BE2C (cell line): ENCODE data around the gene CDH13.

Source experiments
- DNase-seq: peaks from one replicate; pipeline ENCODE4 v3.0.0-alpha.2; 2020
- H3K27me3 ChIP-seq: fragments of 250-450 bp; sonication (Bioruptor Pico); 2 replicates; pipeline ENCODE4 v1.5.1; 2020; ENCODE audit warnings: mild to moderate bottlenecking
- H3K36me3 ChIP-seq: fragments of 250-450 bp; sonication (Bioruptor Pico); 2 replicates; pipeline ENCODE4 v1.5.1; 2020; ENCODE audit warnings: mild to moderate bottlenecking
- H3K4me1 ChIP-seq: fragments of 250-450 bp; sonication (Bioruptor Pico); 2 replicates; pipeline ENCODE4 v1.5.1; 2020
- H3K4me3 ChIP-seq: 2 replicates; pipeline ENCODE4 v1.5.1; 2011; ENCODE audit warnings: low read depth, low read length
- H3K9me3 ChIP-seq: fragments of 250-450 bp; sonication (Bioruptor Pico); 2 replicates; pipeline ENCODE4 v1.5.1; 2020
- CTCF ChIP-seq: IDR thresholded peaks from 2 replicates; pipeline ENCODE4 v1.5.1; 2012; ENCODE audit warnings: mild to moderate bottlenecking, low read depth, low read length

CDH13 gene

GRCh38 chr16:83128041-83128440, 501.3 kb downstream of the CDH13 start:
- no peak overlapping the region for H3K4me3 ChIP-seq
- H3K4me1 ChIP-seq = no peaks in the 10 kb centered on the region
- TF ChIP-seq CTCF = no peak
- no peaks in the 10 kb centered on the region for H3K27me3 ChIP-seq
- no peaks in the 10 kb centered on the region for H3K36me3 ChIP-seq
- no peaks in the 10 kb centered on the region for H3K9me3 ChIP-seq
- no peak for DNase-seq

DNA sequence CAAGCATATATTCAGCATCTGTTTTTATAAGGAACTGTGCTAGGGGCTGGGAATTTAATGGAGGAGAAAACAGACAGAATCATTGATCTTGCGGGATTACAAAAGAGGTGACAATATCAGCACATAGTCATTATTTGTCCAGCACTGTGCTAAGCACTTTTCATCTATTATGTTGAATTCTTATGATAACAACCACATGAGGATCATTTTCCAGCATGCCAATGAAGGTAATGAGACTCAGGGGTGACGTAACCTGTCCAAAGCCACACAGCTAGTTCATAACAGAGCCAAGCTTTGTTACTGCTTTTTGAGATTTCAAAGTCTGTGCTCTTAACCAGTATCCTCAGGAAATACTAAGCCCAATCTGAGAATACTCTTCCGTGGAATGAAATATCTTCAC, 503.3 kb downstream of the CDH13 start:
- TF ChIP-seq CTCF = no peak
- no peaks in the 10 kb centered on the region for H3K27me3 ChIP-seq
- no peak for DNase-seq
- H3K4me3 ChIP-seq = no peak overlapping the region
- no peaks in the 10 kb centered on the region for H3K4me1 ChIP-seq
- H3K9me3 ChIP-seq = no peaks in the 10 kb centered on the region
- H3K36me3 ChIP-seq = no peaks in the 10 kb centered on the region

DNA sequence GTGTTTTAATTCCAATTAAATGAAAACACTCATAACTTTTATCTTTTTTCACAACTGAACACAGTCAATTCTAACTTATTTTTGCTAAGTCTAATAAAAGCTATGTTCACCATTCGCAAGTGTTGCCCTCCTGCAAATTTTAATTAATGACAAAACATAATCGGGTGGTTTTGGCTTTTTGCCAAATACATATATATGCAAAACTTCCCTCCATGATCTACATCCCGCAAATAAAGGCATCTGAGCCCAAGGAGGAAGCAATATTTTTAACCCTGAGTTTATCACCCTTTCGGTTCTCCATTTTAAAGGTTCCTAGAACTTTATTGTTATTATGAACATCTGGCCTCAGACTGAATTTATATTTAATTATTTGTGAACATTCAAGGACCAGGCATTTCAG, 507.9 kb downstream of the CDH13 start:
- Histone ChIP-seq H3K9me3 (no peaks in the 10 kb centered on the region; the same call in 1 of the 2 replicates), H3K4me1 (no peaks in the 10 kb centered on the region), H3K36me3 (no peaks in the 10 kb centered on the region), H3K27me3 (no peaks in the 10 kb centered on the region), H3K4me3 (no peak overlapping the region)
- no peak for DNase-seq
- no peak for TF ChIP-seq CTCF

DNA sequence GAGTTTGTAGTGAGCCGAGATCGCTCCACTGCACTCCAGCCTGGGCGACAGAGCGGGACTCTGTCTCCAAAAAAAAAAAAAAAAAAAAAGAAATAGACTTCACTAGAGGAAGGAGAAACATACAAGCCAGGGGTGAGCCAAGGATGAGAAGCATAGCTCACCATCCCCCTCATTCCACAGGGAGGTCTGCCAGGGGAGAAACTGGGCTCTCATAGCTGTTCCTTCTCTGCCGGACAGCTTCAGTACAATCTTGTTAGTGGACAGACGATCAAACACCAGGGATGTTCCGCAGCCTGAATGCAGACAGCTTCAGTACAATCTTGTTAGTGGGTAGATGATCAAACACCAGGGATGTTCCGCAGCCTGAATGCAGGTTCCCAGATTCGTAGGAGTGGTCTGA, 509.6 kb downstream of the CDH13 start:
- H3K9me3 ChIP-seq = no peaks in the 10 kb centered on the region; the same call in 1 of the 2 replicates

DNA sequence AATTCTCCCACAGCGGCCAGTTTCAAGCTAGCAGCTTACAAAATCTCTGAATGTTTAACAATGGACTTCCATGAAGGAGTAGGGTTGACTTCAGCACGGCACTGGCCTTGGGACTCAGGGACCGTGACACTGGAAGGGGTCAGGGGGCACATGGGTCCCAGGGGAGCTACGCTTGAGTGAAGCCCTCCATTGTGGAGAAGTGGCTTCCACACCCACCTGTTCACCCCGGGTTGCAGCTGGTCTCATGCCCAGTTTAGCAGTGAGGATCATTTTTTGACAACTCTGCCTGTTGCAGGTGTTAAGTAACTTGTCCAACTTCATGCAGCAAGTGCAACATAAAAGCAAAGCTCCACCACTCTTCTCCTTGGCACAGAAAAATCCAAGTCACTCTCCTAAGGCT, 510.2 kb downstream of the CDH13 start:
- TF ChIP-seq CTCF = no peak
- Histone ChIP-seq H3K9me3 (no peaks in the 10 kb centered on the region; the same call in 1 of the 2 replicates), H3K4me3 (no peak overlapping the region), H3K27me3 (no peaks in the 10 kb centered on the region), H3K36me3 (no peaks in the 10 kb centered on the region), H3K4me1 (no peaks in the 10 kb centered on the region)
- no peak for DNase-seq

More for the DNA sequence above, 509.6 kb downstream of the CDH13 start:
- Histone ChIP-seq H3K36me3 (no peaks in the 10 kb centered on the region), H3K4me1 (no peaks in the 10 kb centered on the region), H3K27me3 (no peaks in the 10 kb centered on the region), H3K4me3 (no peak overlapping the region)
- TF ChIP-seq CTCF = no peak
- no peak for DNase-seq

- H3K9me3 ChIP-seq = no peaks in the 10 kb centered on the region; the same call in 1 of the 2 replicates
- no peak for TF ChIP-seq CTCF
- H3K27me3 ChIP-seq = no peaks in the 10 kb centered on the region
- H3K4me3 ChIP-seq = no peak overlapping the region
- H3K4me1 ChIP-seq = no peaks in the 10 kb centered on the region
- H3K36me3 ChIP-seq = no peaks in the 10 kb centered on the region
- no peak for DNase-seq
Observed at GRCh38 chr16:83137326-83137781, 510.6 kb downstream of the CDH13 start.
